A549 (cell line): ENCODE results near the gene EMSY.

ENCODE experiments used
- BHLHE40 ChIP-seq: IDR thresholded peaks from 2 replicates; pipeline ENCODE4 v1.6.1; 2012; ENCODE audit warnings: low read depth, low read length, inconsistent platforms
- CBX2 ChIP-seq: fragments of 200-600 bp; sonication (generic); IDR thresholded peaks from 2 replicates; pipeline ENCODE4 v1.6.1; 2016; ENCODE audit warnings: low read depth, mild to moderate bottlenecking, borderline replicate concordance
- CTCF ChIP-seq: fragments of >200 bp; sonication (Bioruptor Twin); formaldehyde crosslinking; IDR thresholded peaks from 3 replicates; pipeline ENCODE4 v1.5.1; 2016
- HOXA7 ChIP-seq: fragments of 250-450 bp; sonication (Bioruptor Pico); IDR thresholded peaks from 2 replicates; pipeline ENCODE4 v1.5.0; 2020; ENCODE audit warnings: mild to moderate bottlenecking, moderate library complexity
- MAZ ChIP-seq: fragments of 150-350 bp; IDR thresholded peaks from 2 replicates; pipeline ENCODE4 v1.6.1; 2014; ENCODE audit warnings: antibody characterized with exemption, low read depth, low read length, borderline replicate concordance
- RARB ChIP-seq: fragments of 250-450 bp; sonication (Bioruptor Pico); IDR thresholded peaks from 2 replicates; pipeline ENCODE4 v1.8.0; 2021; ENCODE audit warnings: mild to moderate bottlenecking, moderate library complexity
- SMC3 ChIP-seq: fragments of >200 bp; sonication (Bioruptor Twin); formaldehyde crosslinking; IDR thresholded peaks from 3 replicates; pipeline ENCODE4 v1.6.1; 2018; ENCODE audit warnings: inconsistent platforms

- TF ChIP-seq MAZ (no peak), RARB (no peak), CTCF (no peak), HOXA7 (CRISPR knock-in tag) (no peak), CBX2 (no peak), BHLHE40 (no peak), SMC3 (no peak)
These were observed 144.7 kb downstream of the EMSY start for GRCh38 chr11:76589477-76589876.
